Astrocyte of the cerebellum (primary cell): ENCODE measurements around the gene ZBTB24.

Experiments
- DNase-seq: peaks from one replicate; pipeline ENCODE4 v3.0.0-alpha.2; 2011; ENCODE audit warnings: low read depth
- H3K4me3 ChIP-seq: 2 replicates; pipeline ENCODE4 v1.5.1; 2011; ENCODE audit warnings: mild to moderate bottlenecking, low read depth, low read length, moderate library complexity
- in situ Hi-C: cut with HindIII; loops from 2 replicates; pipeline ENCODE4 v1.10.0; 2017; ENCODE audit warnings: low sequenced_read_pairs
- TF ChIP-seq, protein P1 (sequence below): IDR thresholded peaks from 2 replicates; pipeline ENCODE4 v1.5.1; 2012; ENCODE audit warnings: low read length, low read depth, moderate library complexity, mild to moderate bottlenecking; ENCODE audit errors: missing control alignments

The ZBTB24 gene

DNA sequence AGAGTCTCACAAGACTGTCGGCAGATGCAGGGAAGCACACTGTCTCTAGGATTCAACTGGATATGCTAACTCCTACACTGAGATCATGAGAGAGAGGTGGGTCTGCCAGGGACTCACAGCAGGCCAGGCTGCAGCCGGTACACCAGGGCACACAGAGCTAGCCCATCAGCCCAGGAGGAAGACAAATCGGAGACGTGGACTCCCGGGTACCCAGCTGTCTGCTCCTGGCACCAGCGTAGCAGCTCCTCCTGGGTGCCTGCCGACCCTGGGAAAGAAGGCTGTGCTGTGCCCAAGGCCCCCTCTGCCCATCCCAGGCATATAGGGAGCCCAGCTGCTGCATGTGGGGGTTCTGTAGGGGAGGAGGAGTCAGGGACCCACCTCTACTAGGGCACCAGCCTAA lies 34.4 kb downstream of the ZBTB24 start:
- in situ Hi-C loops, result no loop called here
- TF ChIP-seq, protein P1, sequence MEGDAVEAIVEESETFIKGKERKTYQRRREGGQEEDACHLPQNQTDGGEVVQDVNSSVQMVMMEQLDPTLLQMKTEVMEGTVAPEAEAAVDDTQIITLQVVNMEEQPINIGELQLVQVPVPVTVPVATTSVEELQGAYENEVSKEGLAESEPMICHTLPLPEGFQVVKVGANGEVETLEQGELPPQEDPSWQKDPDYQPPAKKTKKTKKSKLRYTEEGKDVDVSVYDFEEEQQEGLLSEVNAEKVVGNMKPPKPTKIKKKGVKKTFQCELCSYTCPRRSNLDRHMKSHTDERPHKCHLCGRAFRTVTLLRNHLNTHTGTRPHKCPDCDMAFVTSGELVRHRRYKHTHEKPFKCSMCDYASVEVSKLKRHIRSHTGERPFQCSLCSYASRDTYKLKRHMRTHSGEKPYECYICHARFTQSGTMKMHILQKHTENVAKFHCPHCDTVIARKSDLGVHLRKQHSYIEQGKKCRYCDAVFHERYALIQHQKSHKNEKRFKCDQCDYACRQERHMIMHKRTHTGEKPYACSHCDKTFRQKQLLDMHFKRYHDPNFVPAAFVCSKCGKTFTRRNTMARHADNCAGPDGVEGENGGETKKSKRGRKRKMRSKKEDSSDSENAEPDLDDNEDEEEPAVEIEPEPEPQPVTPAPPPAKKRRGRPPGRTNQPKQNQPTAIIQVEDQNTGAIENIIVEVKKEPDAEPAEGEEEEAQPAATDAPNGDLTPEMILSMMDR, result no peak
- no peak overlapping the region for H3K4me3 ChIP-seq
- no peak for DNase-seq

DNA sequence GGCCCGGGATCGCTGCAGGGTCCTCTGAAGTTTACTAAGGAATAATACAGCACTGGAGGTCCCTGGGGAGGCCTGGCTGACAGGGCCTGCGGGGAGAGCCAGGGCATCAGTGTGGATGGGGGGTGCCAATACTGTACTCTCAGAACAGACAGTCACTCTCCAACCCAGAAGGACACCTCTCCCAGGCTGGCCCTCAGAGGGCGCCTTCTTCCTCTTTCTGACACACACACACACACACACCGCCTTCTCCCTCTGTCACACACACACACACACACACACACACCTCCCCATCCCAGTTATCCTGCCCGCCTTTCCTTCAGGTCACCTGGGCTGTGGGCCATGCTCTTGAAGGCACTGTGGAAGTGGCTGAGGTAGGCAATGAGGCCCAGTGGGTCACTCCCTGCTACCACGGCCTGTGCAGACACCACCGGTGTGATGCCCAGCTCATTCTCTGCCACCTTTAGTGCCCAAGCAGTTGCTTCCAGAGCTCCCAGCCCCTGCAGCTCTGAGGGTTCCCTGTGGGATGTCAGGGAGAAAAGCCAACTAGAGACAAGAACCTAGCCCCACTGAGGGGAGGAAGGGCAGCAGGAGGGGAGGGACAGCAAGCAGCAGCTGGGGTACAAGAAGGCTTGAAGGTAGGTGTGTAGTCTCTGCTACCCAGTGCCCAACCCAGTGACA lies 35.0 kb downstream of the ZBTB24 start:
- in situ Hi-C loops, result no loop called here
- TF ChIP-seq, protein P1, result no peak
- DNase-seq, result no peak
- no peak overlapping the region for H3K4me3 ChIP-seq

DNA sequence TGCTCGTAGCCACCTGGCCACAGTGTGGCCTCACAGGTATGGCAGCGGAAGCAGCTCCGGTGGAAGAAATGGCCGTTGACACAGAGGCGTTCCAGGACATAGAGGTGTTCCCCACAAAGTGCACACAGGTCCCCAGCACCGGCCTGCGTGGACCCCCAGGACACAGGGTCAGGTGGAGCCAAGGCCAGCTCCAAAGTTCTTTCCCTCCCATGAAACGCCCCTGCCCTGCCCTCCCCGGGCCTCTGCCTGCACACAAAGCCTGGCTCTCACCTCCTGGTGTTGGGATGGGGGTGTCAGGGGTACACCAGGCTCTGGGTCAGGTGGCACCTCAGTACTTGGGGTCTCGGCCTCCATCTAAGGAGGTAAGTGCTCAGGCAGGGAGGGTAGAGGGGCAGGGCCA lies 35.9 kb downstream of the ZBTB24 start:
- TF ChIP-seq, protein P1, result no peak
- no peak overlapping the region for H3K4me3 ChIP-seq
- no peak for DNase-seq
- in situ Hi-C loops, result no loop called here

DNA sequence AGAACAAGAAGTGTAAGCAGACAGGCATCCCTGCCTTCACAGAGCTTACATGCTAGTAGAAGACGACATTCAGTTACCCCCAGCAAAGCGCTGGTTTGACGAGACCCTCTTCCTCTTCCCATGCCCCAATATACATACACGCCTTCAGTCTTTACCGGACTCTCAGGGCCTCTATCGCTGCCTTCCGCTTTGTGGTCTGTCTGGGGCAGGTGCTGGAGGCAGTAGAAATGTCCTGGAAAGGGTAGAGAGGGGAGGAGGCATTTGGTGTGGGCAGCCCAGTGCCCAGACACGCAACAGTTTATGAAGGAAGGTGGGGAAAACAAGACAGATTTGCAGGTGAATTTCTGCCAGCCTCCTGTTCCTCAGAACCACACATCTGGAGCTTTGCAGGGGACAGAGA lies 36.5 kb downstream of the ZBTB24 start:
- in situ Hi-C loops, result no loop called here
- DNase-seq, result no peak
- no peak overlapping the region for H3K4me3 ChIP-seq
- TF ChIP-seq, protein P1, result no peak

DNA sequence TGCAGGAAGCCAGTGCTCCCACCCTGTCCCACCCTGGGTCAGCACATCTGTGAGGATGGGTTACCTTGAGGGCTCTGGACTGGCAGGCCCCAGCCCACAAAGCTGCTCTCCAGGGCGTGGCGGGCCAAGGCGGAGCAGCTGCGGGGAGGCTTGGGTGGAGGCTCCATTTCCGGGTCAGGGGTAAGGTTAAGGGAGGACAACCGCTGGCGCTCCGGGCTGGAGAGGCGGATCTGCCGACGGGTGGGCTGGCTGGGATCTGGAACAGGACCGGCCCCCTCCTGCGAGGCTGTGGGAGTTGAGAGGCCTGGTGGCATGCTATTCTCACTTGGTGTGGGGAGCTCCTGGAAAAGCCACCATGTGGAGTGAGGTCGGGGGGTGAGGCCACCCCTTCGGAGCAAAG lies 36.9 kb downstream of the ZBTB24 start:
- TF ChIP-seq, protein P1, result no peak
- in situ Hi-C loops, result no loop called here
- DNase-seq, result no peak
- H3K4me3 ChIP-seq, result no peak overlapping the region

DNA sequence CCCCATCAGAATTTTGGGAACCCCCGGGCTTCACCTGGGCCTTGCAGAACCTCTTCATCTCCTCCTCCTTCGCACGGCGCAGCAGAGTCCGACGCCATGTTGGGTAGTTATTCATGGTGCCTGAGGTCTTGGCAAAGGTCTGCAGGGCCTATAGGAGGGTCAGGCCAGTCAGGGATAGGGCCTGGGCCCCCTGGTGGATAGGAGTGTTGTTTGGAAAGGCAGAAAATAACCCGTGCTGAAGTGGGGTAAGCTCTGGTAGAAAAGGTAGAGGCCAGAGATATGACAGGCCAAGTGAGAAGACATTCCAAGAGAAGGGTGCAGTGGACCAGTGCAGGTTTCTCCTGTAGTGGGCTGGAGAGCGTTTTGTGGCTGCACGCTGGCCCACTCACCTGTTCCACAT lies 37.6 kb downstream of the ZBTB24 start:
- DNase-seq, result no peak
- TF ChIP-seq, protein P1, result no peak
- in situ Hi-C loops, result no loop called here
- H3K4me3 ChIP-seq, result no peak overlapping the region

DNA sequence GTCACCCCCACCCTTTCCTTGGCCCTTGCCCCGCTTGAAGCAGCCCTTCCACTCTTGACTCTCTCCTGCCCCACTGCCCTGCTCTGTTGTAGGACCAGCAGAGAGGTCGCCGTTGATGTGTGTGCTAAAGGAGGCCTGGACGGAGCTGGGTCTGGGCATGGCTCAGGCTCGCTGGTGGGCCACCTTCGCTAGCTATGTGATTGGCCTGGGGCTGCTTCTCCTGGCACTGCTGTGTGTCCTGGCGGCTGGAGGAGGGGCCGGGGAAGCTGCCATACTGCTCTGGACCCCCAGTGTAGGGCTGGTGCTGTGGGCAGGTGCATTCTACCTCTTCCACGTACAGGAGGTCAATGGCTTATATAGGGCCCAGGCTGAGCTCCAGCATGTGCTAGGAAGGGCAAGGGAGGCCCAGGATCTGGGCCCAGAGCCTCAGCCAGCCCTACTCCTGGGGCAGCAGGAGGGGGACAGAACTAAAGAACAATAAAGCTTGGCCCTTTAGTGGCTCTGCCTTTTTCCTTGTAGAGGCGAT lies 39.5 kb downstream of the ZBTB24 start:
- in situ Hi-C loops, result no loop called here
- no peak for DNase-seq
- TF ChIP-seq, protein P1, result no peak
- H3K4me3 ChIP-seq, result no peak overlapping the region
